DND-41 (cell line): ENCODE results near the gene TCF12.

Experiments used
- CTCF ChIP-seq: IDR thresholded peaks from 2 replicates; pipeline ENCODE4 v1.5.1; 2012; ENCODE audit warnings: borderline replicate concordance, low read length, moderate library complexity, mild to moderate bottlenecking; ENCODE audit not compliant: poor library complexity, severe bottlenecking; ENCODE audit errors: extremely low read depth
- EZH2 ChIP-seq: IDR thresholded peaks from 3 replicates; pipeline ENCODE4 v1.6.1; 2012; ENCODE audit warnings: borderline replicate concordance, low read depth, mild to moderate bottlenecking, moderate library complexity, low read length, inconsistent platforms; ENCODE audit not compliant: severe bottlenecking

- TF ChIP-seq CTCF: no peak
- no peak for TF ChIP-seq EZH2
These were observed 795 bp upstream of the TCF12 start for GRCh38 chr15:56917652-56918045.
